T-helper 1 cell treated with Interleukin-12 subunit alpha and Interleukin-12 subunit beta and Interleukin-4 antibody, amounts not matched to agents 30 μg/mL and 1 μg/mL, for 36 hours (primary cell): ENCODE results near the gene SLIT3.

ENCODE experiments used
- H3K27ac Mint-ChIP-seq: one replicate; pipeline ENCODE4 v1.8.0; 2021; ENCODE audit warnings: mild to moderate bottlenecking, mixed read lengths
- H3K27me3 Mint-ChIP-seq: one replicate; pipeline ENCODE4 v1.8.0; 2021; ENCODE audit warnings: low read depth, mixed read lengths
- H3K36me3 Mint-ChIP-seq: one replicate; pipeline ENCODE4 v1.8.0; 2021; ENCODE audit warnings: low read depth, mixed read lengths
- H3K4me1 Mint-ChIP-seq: one replicate; pipeline ENCODE4 v1.8.0; 2021; ENCODE audit warnings: low read depth, mixed read lengths
- H3K4me3 Mint-ChIP-seq: one replicate; pipeline ENCODE4 v1.8.0; 2021; ENCODE audit warnings: mild to moderate bottlenecking, moderate library complexity, mixed read lengths
- H3K9me3 Mint-ChIP-seq: one replicate; pipeline ENCODE4 v1.8.0; 2021; ENCODE audit warnings: mixed read lengths

The SLIT3 gene

GRCh38 chr5:168916266-168916665 lies 384.7 kb downstream of the SLIT3 start:
- H3K36me3 Mint-ChIP-seq: no peaks in the 10 kb centered on the region
- H3K4me1 Mint-ChIP-seq: no peaks in the 10 kb centered on the region
- H3K4me3 Mint-ChIP-seq: no peak overlapping the region
- no peaks in the 10 kb centered on the region for H3K9me3 Mint-ChIP-seq
- no peak overlapping the region for H3K27ac Mint-ChIP-seq
- H3K27me3 Mint-ChIP-seq: peaks cover 38% of the 10 kb centered on the region

- Mint-ChIP-seq H3K27ac (no peak overlapping the region), H3K4me1 (no peaks in the 10 kb centered on the region), H3K4me3 (no peak overlapping the region), H3K9me3 (no peaks in the 10 kb centered on the region), H3K36me3 (no peaks in the 10 kb centered on the region), H3K27me3 (peaks cover 22% of the 10 kb centered on the region)
Observed at GRCh38 chr5:168914491-168914890, 386.4 kb downstream of the SLIT3 start.

DNA sequence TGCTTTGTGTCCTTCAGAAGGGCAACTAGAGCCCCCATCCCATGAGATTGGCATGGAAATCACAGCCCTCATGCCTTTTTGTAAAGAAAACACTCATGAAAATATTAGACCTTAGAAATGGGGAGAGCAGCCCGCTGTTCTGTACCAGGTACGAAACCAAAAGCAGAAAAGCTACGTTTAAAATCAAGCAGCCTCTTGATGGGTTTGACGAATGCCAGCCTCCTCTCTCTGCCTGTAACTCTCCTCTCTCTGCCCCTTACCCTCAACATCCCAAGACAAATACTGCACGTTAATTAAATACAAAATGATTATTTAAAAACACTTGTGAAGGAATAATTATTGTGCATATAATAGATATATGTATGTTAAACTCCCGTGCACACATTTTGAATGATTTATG lies 390.1 kb downstream of the SLIT3 start:
- Mint-ChIP-seq H3K4me3 (no peak overlapping the region), H3K27me3 (peaks cover 4% of the 10 kb centered on the region), H3K27ac (no peak overlapping the region), H3K4me1 (no peaks in the 10 kb centered on the region), H3K36me3 (no peaks in the 10 kb centered on the region), H3K9me3 (no peaks in the 10 kb centered on the region)

DNA sequence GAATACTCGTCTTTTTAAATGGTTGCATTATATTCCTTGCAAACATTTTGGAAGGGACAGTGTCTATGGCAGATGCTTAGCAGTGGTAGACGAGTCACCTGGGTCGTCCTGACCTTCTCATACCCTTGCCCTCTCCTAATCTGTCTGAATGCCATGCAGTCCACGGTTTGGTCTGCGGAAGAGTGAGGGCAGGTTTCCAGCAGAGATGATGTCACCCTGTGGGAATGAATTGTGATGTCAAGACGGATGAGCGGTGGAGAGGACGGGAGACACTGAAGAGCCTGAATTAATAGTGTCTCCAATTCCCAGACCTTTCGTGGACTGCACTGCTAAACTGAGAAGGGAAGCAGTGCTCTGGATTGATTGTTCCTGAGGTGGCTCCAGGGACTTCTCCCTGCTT lies 392.7 kb downstream of the SLIT3 start:
- no peak overlapping the region for H3K27ac Mint-ChIP-seq
- no peaks in the 10 kb centered on the region for H3K4me1 Mint-ChIP-seq
- peaks cover 8% of the 10 kb centered on the region for H3K27me3 Mint-ChIP-seq
- no peaks in the 10 kb centered on the region for H3K36me3 Mint-ChIP-seq
- no peak overlapping the region for H3K4me3 Mint-ChIP-seq
- H3K9me3 Mint-ChIP-seq: no peaks in the 10 kb centered on the region

GRCh38 chr5:168903061-168903460 lies 397.9 kb downstream of the SLIT3 start:
- Mint-ChIP-seq H3K4me1 (peaks cover 3% of the 10 kb centered on the region), H3K36me3 (no peaks in the 10 kb centered on the region), H3K4me3 (no peak overlapping the region), H3K27me3 (peaks cover 8% of the 10 kb centered on the region), H3K9me3 (no peaks in the 10 kb centered on the region), H3K27ac (no peak overlapping the region)

GRCh38 chr5:168899673-168900072 lies 401.3 kb downstream of the SLIT3 start:
- Mint-ChIP-seq H3K9me3 (no peaks in the 10 kb centered on the region), H3K4me3 (no peak overlapping the region), H3K27ac (no peak overlapping the region)

DNA sequence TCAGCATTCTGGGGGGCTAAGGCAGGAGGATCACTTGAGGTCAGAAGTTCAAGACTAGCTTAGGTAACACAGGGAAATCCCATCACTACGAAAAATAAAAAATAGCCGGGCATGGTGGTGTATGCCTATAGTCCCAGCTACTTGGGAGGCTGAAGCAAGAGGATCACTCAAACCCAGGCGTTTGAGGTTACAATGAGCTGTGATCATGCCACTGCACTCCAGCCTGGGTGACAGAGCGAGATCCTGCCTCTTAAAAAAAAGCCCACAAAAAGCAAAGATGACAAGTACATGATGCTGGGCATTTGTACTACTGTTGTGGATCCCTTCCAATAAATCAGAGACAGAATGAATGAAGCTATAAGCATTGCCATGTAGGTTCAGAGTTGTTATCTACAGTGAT lies 401.7 kb downstream of the SLIT3 start:
- H3K27me3 Mint-ChIP-seq: peaks cover 4% of the 10 kb centered on the region
- H3K4me1 Mint-ChIP-seq: peaks cover 3% of the 10 kb centered on the region
- H3K36me3 Mint-ChIP-seq: no peaks in the 10 kb centered on the region
- no peak overlapping the region for H3K27ac Mint-ChIP-seq
- H3K9me3 Mint-ChIP-seq: no peaks in the 10 kb centered on the region
- no peak overlapping the region for H3K4me3 Mint-ChIP-seq

More at GRCh38 chr5:168899673-168900072, 401.3 kb downstream of the SLIT3 start:
- Mint-ChIP-seq H3K36me3 (no peaks in the 10 kb centered on the region), H3K27me3 (peaks cover 4% of the 10 kb centered on the region), H3K4me1 (peaks cover 3% of the 10 kb centered on the region)

DNA sequence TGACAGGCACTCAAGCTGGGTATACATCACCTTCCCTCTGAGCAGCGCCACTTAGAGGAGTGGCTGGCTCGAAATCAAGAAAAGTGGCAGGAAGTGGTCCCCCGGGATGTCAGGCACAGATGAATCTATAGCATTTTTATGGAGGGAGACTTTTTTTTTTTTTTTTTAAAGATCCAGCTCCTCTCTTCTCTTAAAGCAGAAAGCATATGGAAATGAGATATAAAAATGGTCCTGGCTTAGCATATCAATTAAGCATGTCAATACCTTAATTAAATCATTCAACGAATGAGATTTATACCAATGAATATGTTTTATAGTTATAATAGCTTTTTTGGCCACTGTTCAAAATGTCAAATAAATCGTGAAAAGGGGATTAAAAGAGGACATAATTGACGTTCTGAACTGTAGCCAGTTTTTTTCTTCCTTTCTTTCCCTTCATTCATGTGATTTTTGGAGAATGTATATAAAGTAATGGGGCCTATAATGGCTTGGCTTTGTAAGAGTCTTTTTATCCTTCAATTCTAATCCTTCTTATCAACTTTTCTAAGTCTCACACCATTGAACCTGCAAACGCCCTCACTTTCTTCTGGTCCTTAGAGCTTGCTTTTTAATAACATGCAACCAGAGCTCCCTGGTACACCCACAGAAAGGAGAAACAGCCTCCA lies 402.6 kb downstream of the SLIT3 start:
- H3K4me3 Mint-ChIP-seq: no peak overlapping the region
- H3K9me3 Mint-ChIP-seq: no peaks in the 10 kb centered on the region
- no peaks in the 10 kb centered on the region for H3K36me3 Mint-ChIP-seq
- peaks cover 4% of the 10 kb centered on the region for H3K27me3 Mint-ChIP-seq
- H3K27ac Mint-ChIP-seq: no peak overlapping the region
- H3K4me1 Mint-ChIP-seq: peaks cover 3% of the 10 kb centered on the region

DNA sequence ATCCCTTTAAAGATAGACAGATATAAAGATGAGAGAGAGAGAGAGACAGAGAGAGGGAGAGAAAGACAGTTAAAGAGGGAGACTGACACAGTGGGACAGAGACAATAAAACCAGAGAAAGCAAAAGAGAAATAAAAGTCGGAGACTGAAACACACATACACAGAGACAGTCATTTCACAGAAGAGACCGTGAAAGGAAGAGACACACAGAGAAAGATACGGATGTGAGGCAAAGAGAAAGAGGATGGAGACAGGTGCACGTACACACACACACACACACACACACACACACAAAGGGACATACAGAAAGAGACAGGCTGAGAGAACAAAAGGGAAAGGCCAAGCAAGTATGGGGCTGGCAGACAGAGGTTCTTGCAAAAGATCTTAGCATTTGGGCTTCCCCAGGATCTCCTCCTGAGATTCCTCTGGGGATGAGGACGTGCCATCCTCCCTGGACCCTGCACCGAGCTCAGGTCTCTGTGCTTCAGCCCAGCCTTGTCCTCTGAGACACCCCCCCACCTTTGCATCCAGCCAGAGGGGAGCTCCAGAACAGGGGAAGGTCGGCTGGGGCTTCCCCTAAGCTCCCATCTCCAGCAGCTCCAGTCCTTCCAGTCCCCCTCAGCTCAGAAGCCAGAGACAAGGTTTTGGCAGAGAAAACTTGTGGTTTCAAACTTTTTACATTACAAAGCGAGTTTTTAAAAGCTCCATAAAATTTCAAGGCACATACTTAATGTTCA lies 403.4 kb downstream of the SLIT3 start:
- H3K27me3 Mint-ChIP-seq: peaks cover 1% of the 10 kb centered on the region
- H3K36me3 Mint-ChIP-seq: no peaks in the 10 kb centered on the region
- no peak overlapping the region for H3K4me3 Mint-ChIP-seq
- H3K4me1 Mint-ChIP-seq: peaks cover 3% of the 10 kb centered on the region
- no peak overlapping the region for H3K27ac Mint-ChIP-seq
- H3K9me3 Mint-ChIP-seq: no peaks in the 10 kb centered on the region

DNA sequence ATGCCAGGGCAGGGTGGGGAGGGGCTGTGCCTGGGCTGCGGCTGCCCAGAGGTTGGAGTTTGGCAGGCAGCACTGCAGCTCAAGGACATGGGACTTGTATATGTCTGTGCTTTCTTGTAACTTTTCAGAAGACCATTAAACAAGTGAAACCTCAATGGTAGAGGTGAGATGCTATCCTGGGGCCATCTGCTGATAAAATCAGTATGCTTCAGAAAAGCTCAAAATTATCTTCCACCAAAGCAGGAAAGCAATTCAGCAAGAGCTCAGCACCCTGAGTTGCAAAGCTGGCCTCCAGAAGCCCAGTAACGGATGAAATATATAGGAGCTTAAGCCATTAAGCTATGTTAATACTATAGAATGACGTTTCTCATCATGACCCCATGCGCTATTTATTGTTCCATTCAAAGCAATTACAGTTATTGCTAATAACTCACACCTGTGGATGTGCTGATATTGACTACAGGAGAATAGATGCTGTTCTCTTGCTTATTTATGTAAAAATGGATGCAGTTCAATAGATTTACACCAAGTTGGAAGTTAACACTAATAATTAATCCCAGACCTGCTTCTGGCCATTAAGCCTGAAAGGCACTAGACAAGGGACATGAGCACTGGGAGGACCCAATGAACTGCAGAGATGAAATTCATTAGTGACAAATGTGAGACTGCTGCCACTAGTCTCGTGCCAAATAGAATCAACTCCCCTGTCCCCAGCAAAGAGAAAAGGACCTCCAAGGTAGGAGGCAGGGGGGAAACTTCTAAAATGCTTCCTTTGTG lies 405.5 kb downstream of the SLIT3 start:
- Mint-ChIP-seq H3K36me3 (no peaks in the 10 kb centered on the region), H3K27ac (no peak overlapping the region), H3K9me3 (no peaks in the 10 kb centered on the region), H3K4me3 (no peak overlapping the region), H3K27me3 (peaks cover 3% of the 10 kb centered on the region), H3K4me1 (peaks cover 3% of the 10 kb centered on the region)

DNA sequence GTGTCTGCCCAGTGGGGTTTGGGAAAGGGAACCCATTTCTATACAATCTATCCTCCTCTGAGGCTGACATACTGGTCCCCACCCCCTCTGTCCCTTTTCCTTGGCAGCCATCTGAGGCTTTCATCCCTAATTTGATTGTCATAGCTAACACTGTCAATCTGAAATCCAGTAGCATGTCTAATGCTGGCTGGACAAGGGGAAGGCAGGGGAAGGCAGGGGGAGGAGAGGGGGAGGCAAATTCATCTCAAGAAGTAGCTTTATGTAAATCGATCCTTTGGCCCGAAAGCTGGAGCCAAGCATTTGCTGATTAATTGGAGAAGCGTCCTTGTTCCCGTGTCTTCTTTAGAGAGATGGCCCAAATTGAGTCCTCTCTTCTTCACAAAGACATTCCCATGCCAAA lies 407.7 kb downstream of the SLIT3 start:
- H3K4me3 Mint-ChIP-seq: no peak overlapping the region
- H3K4me1 Mint-ChIP-seq: no peaks in the 10 kb centered on the region
- H3K36me3 Mint-ChIP-seq: no peaks in the 10 kb centered on the region
- H3K27ac Mint-ChIP-seq: no peak overlapping the region
- peaks cover 3% of the 10 kb centered on the region for H3K27me3 Mint-ChIP-seq
- H3K9me3 Mint-ChIP-seq: no peaks in the 10 kb centered on the region

DNA sequence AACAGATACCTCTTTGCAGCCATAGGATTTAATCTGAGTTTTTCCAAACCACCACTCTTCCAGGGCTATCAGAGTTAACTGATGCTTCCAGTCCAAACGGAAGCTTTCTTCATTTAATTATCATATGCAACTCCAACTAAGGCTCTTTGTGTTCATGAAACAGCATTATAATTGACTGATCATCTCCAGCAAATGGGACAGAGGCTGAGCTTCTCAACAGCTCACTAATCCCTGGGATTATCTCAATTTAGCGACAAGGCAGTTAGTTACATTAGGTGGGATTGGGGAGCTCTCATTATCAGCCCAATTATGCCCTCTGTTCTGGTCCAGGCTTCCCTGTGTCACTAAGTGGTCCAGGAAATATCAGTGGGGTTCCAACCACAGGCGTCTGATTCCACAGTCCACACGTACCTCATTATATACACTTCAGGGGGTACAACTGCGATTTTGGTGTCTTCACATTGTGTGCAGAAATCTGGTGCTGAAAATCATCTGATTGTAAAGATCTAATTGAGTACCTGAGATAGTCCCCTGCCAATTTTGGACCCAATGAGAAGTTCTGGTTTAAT lies 408.2 kb downstream of the SLIT3 start:
- Mint-ChIP-seq H3K9me3 (no peaks in the 10 kb centered on the region), H3K36me3 (no peaks in the 10 kb centered on the region), H3K4me1 (no peaks in the 10 kb centered on the region), H3K27ac (no peak overlapping the region), H3K4me3 (no peak overlapping the region), H3K27me3 (peaks cover 3% of the 10 kb centered on the region)

DNA sequence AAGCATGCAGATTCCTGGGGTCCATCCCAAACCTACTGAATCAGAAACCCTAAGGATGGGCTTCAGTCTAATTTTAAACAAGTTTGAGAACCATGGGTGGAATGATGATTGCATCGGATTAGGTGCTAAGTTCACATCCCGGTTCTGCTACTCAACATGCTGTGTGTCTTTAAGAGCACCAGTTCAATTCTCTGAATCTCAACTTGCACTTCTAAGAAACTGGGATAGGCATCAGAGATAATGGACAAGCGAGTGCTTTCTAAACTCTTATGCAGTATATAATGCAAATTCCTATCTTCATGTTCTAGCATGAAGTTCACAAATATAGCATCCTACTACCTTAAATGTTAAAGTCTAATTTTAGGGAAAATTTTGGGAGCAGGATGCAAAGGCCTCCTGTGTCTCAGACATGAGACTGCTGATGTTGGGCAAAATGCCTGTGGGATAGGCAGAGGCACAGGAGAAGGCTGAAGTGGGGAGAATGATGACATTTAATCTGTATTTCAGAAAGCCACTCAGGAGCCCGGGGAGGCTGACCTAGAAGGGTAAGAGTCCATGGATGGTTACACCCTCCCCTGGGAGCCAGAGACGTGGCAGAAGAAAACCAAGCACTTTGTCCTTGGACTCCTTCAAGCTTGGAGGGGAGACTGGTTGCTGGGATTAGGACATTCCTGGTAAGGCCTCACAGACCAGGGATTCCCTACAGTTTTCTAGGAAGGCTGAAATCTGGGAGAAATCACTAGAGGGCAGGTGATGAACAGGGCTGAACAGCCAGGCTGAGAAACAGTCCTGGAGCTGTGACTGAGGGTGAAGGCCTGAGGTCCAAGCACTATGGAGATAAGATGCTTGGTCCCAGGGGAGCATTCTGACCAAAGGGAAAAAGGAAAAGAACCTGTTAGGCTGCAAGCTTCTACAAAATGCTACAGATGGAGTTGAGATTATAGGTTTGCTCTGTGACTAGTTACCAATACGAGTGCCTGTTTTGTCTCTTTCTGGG lies 409.8 kb downstream of the SLIT3 start:
- H3K27ac Mint-ChIP-seq: no peak overlapping the region

DNA sequence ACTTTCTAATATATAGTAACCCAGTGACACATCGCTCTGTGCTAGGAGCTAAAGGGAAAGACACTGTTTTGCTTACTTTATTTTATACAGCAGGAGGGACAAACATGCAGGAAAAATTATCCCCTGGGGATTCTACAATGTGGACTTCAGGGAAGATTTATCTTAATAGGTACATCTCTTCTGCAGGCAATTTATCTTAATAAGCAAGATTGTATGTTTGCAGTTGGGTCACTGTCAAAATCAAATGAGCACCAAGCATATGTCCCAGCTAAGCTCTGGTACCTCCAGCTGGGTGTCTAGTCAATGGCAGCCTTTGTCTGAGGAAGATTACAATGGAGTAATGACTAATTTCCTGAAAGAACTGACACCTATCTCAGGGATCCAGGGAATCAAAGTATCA lies 411.9 kb downstream of the SLIT3 start:
- H3K27me3 Mint-ChIP-seq: peaks cover 3% of the 10 kb centered on the region
- H3K27ac Mint-ChIP-seq: no peak overlapping the region
- no peaks in the 10 kb centered on the region for H3K4me1 Mint-ChIP-seq
- no peaks in the 10 kb centered on the region for H3K36me3 Mint-ChIP-seq
- H3K4me3 Mint-ChIP-seq: no peak overlapping the region
- no peaks in the 10 kb centered on the region for H3K9me3 Mint-ChIP-seq

More for the DNA sequence above, 409.8 kb downstream of the SLIT3 start:
- Mint-ChIP-seq H3K4me3 (no peak overlapping the region), H3K4me1 (no peaks in the 10 kb centered on the region), H3K36me3 (no peaks in the 10 kb centered on the region), H3K27me3 (peaks cover 3% of the 10 kb centered on the region), H3K9me3 (no peaks in the 10 kb centered on the region)
